GM18519 (cell line): Measurements from ENCODE around the gene TMEM81.
A peak's percentile ranks its signal among the peaks of the same experiment; 100 is the strongest.

Source experiments
- ATAC-seq: cut with Tn5 transposase; IDR thresholded peaks from one replicate; pipeline ENCODE4 v1.9.1; 2021; ENCODE audit warnings: mild to moderate bottlenecking, moderate library complexity; ENCODE audit not compliant: unreplicated experiment, low FRiP score

Gene TMEM81

GRCh38 chr1:205084360-205084759 lies at the start of gene TMEM81:
Gene TMEM81 (minus strand): TSS chr1:205084460. CDS start chr1:205084320, 140 bp downstream.
- ATAC-seq = no peak

GRCh38 chr1:205133287-205133686 lies 49.0 kb upstream of the TMEM81 start:
- no peak for ATAC-seq

DNA sequence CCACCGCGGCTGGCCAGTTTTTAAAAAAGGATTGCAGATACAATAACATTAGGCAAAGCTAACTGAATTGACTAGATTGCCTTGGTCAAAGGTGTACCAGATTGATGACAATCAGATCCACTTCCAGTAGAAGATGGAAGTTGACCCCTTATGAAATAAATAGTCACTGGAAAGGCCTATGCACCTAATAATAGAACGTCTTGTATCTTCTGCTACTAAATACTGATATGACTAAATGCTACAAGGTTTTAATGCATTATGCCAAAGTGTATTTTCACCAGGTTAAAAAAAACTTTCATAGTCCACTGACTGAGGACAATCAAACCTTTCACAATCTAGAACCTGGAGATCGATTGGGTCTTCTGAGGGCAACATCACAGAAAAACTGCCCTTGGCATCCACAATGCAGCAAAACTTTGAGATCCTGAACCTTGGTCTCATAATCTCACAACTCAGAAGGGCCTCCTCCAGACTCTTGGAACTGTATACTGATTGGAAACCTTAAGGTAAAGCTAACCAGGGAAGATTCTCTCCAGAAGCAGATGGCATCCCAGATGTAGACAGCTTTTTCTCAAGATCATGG lies 45.3 kb upstream of the TMEM81 start:
- ATAC-seq = no peak

GRCh38 chr1:205128050-205128449 lies 43.8 kb upstream of the TMEM81 start:
- ATAC-seq = no peak

- ATAC-seq = no peak
Measured at GRCh38 chr1:205127646-205128045, 43.4 kb upstream of the TMEM81 start.

DNA sequence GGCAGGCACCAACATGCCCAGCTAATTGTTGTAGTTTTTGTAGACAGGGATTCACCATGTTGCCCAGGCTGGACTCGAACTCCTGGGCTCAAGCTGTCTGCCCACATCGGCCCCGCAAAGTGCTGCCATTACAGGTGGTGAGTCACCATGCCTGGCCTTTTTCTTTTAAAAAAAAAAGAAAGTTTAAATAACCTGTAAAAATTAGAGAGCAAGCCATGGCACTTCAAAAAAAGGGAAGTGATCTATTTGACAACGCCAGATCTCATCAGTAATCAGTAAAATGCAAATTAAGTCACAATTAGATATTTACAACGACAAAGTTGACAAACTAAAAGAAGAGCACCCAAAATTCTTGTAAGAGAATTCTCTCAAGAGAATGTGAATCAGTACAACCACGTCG lies 40.5 kb upstream of the TMEM81 start:
- no peak for ATAC-seq

DNA sequence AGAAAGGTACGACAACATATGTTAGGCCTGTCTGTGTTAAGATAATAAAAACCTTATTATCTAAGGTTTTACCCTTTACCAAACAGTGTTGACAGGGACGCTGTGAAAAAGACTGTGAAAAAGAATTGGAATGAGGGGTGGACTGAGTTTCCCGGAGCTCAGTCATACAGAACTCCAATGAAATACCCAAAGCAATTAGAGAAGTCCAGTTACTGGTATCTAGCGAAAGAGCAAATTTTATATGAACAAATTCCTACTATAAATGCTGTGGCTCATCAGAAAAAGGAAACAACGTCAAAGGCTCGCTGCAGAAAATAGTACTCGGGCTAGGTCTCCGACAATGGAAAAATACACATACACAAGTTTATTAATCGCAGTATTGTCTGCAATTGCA lies 38.2 kb upstream of the TMEM81 start:
- ATAC-seq = no peak

- peak; percentile 92 for ATAC-seq
Measured at GRCh38 chr1:205121660-205122488, 37.6 kb upstream of the TMEM81 start, which contains the start of gene RBBP5. Gene RBBP5 (minus strand): TSS chr1:205121978. CDS start chr1:205121873, 105 bp downstream.

DNA sequence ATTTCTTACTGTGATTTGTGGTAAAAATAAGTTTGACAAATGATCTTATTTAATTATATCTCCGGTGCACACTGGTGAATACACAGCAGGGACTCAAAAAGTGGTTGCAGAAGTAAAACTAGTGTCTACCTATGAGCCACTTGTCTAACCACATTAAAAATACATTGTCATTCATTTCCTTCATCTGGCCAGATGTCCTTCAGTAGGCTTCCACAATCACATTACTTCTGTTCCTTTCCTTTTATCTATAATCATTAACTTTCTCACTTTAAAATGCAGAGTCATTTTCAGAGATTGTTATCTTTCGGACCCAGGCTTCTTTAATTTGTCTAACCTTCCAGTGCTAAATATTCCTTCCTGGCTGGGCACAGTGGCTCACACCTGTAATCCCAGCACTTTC lies 34.5 kb upstream of the TMEM81 start:
- no peak for ATAC-seq

GRCh38 chr1:205111354-205111753 lies 27.1 kb upstream of the TMEM81 start:
- no peak for ATAC-seq

GRCh38 chr1:205109711-205110110 lies 25.5 kb upstream of the TMEM81 start:
- ATAC-seq = no peak

DNA sequence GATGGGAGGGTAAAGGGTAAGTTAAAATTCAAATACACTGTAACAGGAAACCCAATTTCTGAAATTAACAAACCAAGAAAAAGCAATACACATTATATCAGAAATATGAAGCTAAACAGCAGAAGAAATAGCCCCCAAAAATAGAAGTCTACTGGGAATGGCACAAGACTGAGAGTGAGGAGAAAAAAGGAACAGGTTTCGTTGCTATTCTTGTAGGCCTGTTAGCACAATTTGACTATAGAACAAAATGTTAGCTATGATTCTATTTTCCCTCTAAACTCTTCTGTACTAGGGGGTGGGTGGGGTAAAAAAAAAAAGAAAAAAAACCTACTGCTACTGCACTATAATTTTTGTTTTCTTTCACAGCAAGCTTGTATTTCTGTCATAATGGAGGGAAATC lies 25.0 kb upstream of the TMEM81 start:
- no peak for ATAC-seq

DNA sequence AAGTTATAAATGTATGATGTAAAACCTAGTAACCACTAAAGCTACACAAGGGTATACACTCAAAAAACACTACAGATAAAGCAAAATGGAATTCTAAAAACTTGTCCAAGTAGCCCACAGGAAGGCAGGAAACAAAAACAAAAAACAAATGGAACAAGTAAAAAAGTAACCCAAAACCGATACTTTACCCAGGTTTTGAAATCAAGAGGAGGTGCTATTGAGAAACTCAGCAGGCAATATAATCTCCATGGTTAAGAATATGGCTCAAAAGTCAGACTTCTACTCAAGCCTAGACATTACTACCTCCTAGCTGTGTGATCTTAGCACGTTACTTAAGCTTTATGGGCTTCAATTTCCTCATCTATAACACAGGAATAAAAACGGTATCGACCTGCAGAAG lies 24.2 kb upstream of the TMEM81 start:
- no peak for ATAC-seq

GRCh38 chr1:205107327-205107726 lies 23.1 kb upstream of the TMEM81 start:
- ATAC-seq = no peak

GRCh38 chr1:205102404-205102803 lies 18.1 kb upstream of the TMEM81 start:
- ATAC-seq = no peak

GRCh38 chr1:205098242-205098641 lies 14.0 kb upstream of the TMEM81 start:
- ATAC-seq = no peak

- no peak for ATAC-seq
Measured at GRCh38 chr1:205095422-205095821, 11.2 kb upstream of the TMEM81 start.

GRCh38 chr1:205091043-205091740 lies 6.9 kb upstream of the TMEM81 start:
- no peak for ATAC-seq

DNA sequence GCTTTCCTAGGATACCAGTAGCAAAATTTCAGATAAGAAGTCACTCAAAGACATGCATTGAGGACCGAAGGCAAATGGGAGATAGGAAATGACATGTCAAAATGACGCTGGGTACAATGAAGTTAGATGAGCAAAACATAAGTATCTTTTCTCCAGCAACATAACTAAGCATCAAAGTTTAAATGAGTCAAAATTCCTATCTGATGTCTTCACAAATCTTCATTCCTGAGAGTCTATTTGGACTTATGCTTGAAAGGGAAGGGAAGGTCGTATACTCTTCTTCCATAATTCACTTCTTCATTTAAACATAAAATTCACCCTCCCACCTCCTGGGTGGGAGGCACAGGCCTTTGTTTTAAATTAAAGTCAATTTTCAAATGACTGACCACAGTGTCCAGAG lies 4.1 kb upstream of the TMEM81 start:
- no peak for ATAC-seq

GRCh38 chr1:205082431-205082830 lies 1.8 kb downstream of the TMEM81 start:
- no peak for ATAC-seq

DNA sequence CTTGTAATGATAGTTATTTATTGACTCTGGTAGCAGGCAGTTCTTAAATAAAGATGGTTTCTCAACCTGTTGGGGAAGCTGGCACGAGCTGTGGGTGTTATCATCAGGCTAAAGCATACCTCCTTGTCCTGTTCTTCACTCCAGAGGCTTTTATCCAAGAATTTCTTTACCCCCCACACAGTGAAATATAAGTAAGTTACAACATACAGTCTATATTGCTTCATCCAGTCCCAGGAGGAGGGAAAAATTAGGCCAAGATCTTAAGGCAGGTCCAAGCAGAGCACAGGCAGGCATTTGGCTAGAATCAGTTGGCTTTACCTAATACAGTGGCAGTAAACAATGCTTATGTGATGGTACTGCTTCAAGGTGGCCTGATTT lies 6.3 kb downstream of the TMEM81 start:
- no peak for ATAC-seq
